C4-2B (cell line): ENCODE results near the gene SCGN.

Experiments
- CTCF ChIP-seq: fragments of 450-650 bp; conservative IDR thresholded peaks from 2 replicates; pipeline ENCODE4 v1.5.1; 2017; ENCODE audit warnings: mild to moderate bottlenecking
- ZFX ChIP-seq: fragments of 450-650 bp; IDR thresholded peaks from 2 replicates; pipeline ENCODE4 v1.6.1; 2017

GRCh38 chr6:25637211-25637610 lies 14.8 kb upstream of the SCGN start:
- TF ChIP-seq CTCF (no peak), ZFX (no peak)
